ENCODE data around the gene ARL16. TPM values are rescaled to one million over a fixed set of nuclear protein-coding genes. Genes with fewer than 3 reads are reported as not detected.
A peak's percentile ranks its signal among the peaks of the same experiment; 100 is the strongest.

The ARL16 gene
- total RNA-seq, 1 experiment from 2014 or later: 52.7 TPM

DNA sequence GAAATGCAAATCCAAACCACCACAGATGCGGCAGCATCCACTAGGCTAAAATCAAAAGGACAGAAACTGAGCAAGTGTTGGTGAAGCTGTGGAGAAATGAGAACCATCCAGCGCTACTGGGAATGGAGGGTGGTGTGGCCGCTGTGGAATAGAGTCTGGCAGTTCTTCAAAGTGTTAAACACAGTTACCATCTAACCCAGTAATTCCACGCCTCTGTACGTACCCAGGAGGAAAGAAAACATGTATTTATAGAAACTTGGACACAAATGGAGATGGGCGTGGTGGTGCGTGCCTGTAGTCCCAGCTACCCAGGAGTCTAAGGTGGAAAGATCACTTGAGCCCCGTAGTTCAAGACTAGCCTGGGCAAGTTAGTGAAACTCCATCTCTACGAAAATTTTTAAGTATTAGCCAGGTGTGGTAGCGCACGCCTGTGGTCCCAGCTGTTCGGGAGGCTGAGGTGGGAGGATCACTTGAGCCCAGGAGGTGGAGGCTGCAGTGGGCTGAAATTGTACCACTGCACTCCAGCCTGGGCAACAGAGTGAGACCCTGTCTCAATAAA, 40.1 kb upstream of the ARL16 start:
- TSS peak; percentile 68 for BruUV-seq (replicated peaks)
- intact Hi-C loops (cut with micrococcal nuclease; ENCODE audit: unreplicated experiment): no loop called here
- Histone ChIP-seq H3K4me1 (ENCODE audit: control insufficient read depth, insufficient read depth, low read length) (peaks cover 18% of the 10 kb centered on the region), H3K36me3 (ENCODE audit: control insufficient read depth, insufficient read depth, low read length) (no peaks in the 10 kb centered on the region), H3K9me3 (ENCODE audit: control insufficient read depth, insufficient read depth, low read depth, low read length) (no peaks in the 10 kb centered on the region), H3K4me3 (ENCODE audit: low read depth in 2 of 2, low read length in 2 of 2) (no peak overlapping the region), H3K27ac (ENCODE audit: low read length) (no peak overlapping the region), H3K27me3 (ENCODE audit: control insufficient read depth, insufficient read depth, low read length) (no peaks in the 10 kb centered on the region)
- ATAC-seq (peak; percentile 28), DNase-seq (ENCODE audit: low read depth, low spot score) (no peak)
- CTCF ChIA-PET: no interaction called here
- in situ Hi-C loops (cut with HindIII; ENCODE audit: low pct_unique_long_range_greater_than_20kb, low sequenced_read_pairs): no loop called here
- POLR2A ChIA-PET: no interaction called here
- TF ChIP-seq POLR2AphosphoS5 (IDR thresholded peaks at IDR 0.05; ENCODE audit: low read depth, low read length): peak; percentile 34; the same call in 1 of the 2 replicates
- no peak for TF ChIP-seq CTCF (IDR thresholded peaks at IDR 0.05)

DNA sequence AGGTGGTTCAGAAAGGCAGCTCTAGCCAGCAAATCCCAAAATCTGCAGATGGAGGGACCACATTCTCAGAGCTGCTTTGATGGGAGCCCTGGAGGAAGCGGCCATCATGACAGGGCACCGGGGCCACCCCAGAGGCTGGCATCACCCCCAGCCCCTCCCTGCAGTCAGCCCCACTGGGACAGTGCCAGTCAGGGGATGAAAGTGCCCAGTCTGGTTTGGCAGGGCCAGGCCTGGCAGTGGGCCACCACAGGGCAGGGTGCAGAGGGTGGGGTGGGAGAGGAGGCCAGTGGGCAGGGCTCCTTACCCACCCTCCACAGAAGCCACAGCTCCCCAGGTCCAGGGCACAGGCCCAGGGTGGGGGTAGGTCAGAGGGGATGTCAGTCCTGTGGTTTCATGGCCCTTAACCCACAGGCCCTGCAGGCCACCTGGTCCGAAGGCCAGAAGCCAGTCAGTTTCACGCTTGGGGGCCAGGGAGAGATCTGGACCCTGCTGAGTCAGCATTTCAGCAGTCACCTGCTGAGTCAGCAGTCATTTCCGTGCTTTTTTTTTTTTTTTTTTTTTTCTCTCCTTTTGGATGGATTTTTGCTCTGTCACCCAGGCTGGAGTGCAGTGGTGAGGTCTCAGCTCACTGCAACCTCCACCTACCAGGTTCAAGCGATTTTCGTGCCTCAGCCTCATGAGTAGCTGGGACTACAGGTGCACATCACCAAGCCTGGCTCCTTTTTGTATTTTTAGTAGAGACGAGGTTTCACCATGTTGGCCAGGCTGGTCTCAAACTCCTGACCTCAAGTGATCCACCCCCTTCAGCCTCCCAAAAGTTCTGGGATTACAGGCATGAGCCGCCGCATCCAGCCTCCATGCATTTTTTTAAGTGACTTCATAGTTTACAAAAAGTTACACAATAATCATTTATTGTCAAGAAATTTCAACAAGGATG, 38.9 kb upstream of the ARL16 start:
- TF ChIP-seq SIN3A (IDR thresholded peaks at IDR 0.05; ENCODE audit: borderline replicate concordance, insufficient read depth, low read depth, low read length) (no peak), POLR2AphosphoS5 (IDR thresholded peaks at IDR 0.05; ENCODE audit: low read depth, low read length) (peak; percentile 79), CTCF (IDR thresholded peaks at IDR 0.05) (no peak), TCF7L2 (IDR thresholded peaks at IDR 0.05; ENCODE audit: low read depth, low read length) (no peak)
- TF ChIP-seq, protein P1, sequence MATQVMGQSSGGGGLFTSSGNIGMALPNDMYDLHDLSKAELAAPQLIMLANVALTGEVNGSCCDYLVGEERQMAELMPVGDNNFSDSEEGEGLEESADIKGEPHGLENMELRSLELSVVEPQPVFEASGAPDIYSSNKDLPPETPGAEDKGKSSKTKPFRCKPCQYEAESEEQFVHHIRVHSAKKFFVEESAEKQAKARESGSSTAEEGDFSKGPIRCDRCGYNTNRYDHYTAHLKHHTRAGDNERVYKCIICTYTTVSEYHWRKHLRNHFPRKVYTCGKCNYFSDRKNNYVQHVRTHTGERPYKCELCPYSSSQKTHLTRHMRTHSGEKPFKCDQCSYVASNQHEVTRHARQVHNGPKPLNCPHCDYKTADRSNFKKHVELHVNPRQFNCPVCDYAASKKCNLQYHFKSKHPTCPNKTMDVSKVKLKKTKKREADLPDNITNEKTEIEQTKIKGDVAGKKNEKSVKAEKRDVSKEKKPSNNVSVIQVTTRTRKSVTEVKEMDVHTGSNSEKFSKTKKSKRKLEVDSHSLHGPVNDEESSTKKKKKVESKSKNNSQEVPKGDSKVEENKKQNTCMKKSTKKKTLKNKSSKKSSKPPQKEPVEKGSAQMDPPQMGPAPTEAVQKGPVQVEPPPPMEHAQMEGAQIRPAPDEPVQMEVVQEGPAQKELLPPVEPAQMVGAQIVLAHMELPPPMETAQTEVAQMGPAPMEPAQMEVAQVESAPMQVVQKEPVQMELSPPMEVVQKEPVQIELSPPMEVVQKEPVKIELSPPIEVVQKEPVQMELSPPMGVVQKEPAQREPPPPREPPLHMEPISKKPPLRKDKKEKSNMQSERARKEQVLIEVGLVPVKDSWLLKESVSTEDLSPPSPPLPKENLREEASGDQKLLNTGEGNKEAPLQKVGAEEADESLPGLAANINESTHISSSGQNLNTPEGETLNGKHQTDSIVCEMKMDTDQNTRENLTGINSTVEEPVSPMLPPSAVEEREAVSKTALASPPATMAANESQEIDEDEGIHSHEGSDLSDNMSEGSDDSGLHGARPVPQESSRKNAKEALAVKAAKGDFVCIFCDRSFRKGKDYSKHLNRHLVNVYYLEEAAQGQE (IDR thresholded peaks at IDR 0.05; ENCODE audit: insufficient read depth in 1 of 2, low read depth in 2 of 2, low read length in 1 of 2): 0 out of 4 replicates have a peak, but pooled peaks of 1 of the 2 experiments have one; percentile 15
- no TSS peak for BruUV-seq (replicated peaks)
- ChIA-PET POLR2A (interaction anchor here (0.6 kb wide), 1 partner anchor 115 kb away, joined by 3 read pairs; no protein-coding TSS in a partner anchor), CTCF (interaction anchor here (0.6 to 0.7 kb wide), 3 partner anchors 85 to 101 kb away, joined by 3 to 16 read pairs (median 3); no protein-coding TSS in a partner anchor)
- ATAC-seq: peak; percentile 46
- H3K4me3 ChIP-seq (ENCODE audit: low read depth in 2 of 2, low read length in 2 of 2): no peak overlapping the region
- intact Hi-C loops (cut with micrococcal nuclease; ENCODE audit: unreplicated experiment) (no loop called here), in situ Hi-C loops (cut with HindIII; ENCODE audit: low pct_unique_long_range_greater_than_20kb, low sequenced_read_pairs) (no loop called here)
- no peaks in the 10 kb centered on the region for H3K27me3 ChIP-seq (ENCODE audit: control insufficient read depth, insufficient read depth, low read length)
- H3K4me1 ChIP-seq (ENCODE audit: control insufficient read depth, insufficient read depth, low read length): peaks cover 13% of the 10 kb centered on the region
- H3K36me3 ChIP-seq (ENCODE audit: control insufficient read depth, insufficient read depth, low read length): no peaks in the 10 kb centered on the region
- no peak for DNase-seq (ENCODE audit: low read depth, low spot score)
- H3K27ac ChIP-seq (ENCODE audit: low read length): no peak overlapping the region
- H3K9me3 ChIP-seq (ENCODE audit: control insufficient read depth, insufficient read depth, low read depth, low read length): no peaks in the 10 kb centered on the region
